Measurements from ENCODE around the gene PCP2.

Gene PCP2

GRCh38 chr19:7663706-7664105 is 30.2 kb upstream of the PCP2 start:
- TF ChIP-seq ZFP3 (CRISPR knock-in tag; IDR thresholded peaks at IDR 0.05) (no peak), ZC3H10 (CRISPR knock-in tag; IDR thresholded peaks at IDR 0.05) (no peak), ESRRG (CRISPR knock-in tag; IDR thresholded peaks at IDR 0.05) (no peak), ARNTL (CRISPR knock-in tag; IDR thresholded peaks at IDR 0.05; ENCODE audit: borderline replicate concordance, low read depth) (no peak)
- ATAC-seq: no peak

GRCh38 chr19:7662657-7663056 is 29.1 kb upstream of the PCP2 start:
- ATAC-seq: no peak
- TF ChIP-seq ZC3H10 (CRISPR knock-in tag; IDR thresholded peaks at IDR 0.05) (no peak), OSR1 (CRISPR knock-in tag; IDR thresholded peaks at IDR 0.05) (no peak), TCF4 (CRISPR knock-in tag; IDR thresholded peaks at IDR 0.05; ENCODE audit: borderline replicate concordance) (no peak), SNAI2 (CRISPR knock-in tag; IDR thresholded peaks at IDR 0.05) (no peak), CREB5 (CRISPR knock-in tag; IDR thresholded peaks at IDR 0.05; ENCODE audit: low read depth) (no peak), CSDC2 (CRISPR knock-in tag; IDR thresholded peaks at IDR 0.05) (no peak), CSRNP3 (CRISPR knock-in tag; IDR thresholded peaks at IDR 0.05) (no peak), PATZ1 (CRISPR knock-in tag; IDR thresholded peaks at IDR 0.05; ENCODE audit: borderline replicate concordance) (no peak), PPARA (CRISPR knock-in tag; IDR thresholded peaks at IDR 0.05; ENCODE audit: borderline replicate concordance) (no peak), ZNF8 (CRISPR knock-in tag; IDR thresholded peaks at IDR 0.05) (no peak), BACH2 (CRISPR knock-in tag; IDR thresholded peaks at IDR 0.05; ENCODE audit: borderline replicate concordance) (no peak), ZFP30 (CRISPR knock-in tag; IDR thresholded peaks at IDR 0.05) (no peak), GLIS3 (CRISPR knock-in tag; IDR thresholded peaks at IDR 0.05) (no peak), ARNTL (CRISPR knock-in tag; IDR thresholded peaks at IDR 0.05; ENCODE audit: borderline replicate concordance, low read depth) (no peak), TSHZ2 (CRISPR knock-in tag; IDR thresholded peaks at IDR 0.05) (no peak), ESRRG (CRISPR knock-in tag; IDR thresholded peaks at IDR 0.05) (no peak), RARB (CRISPR knock-in tag; IDR thresholded peaks at IDR 0.05) (no peak), TOX (CRISPR knock-in tag; IDR thresholded peaks at IDR 0.05; ENCODE audit: borderline replicate concordance) (no peak), ZNF565 (CRISPR knock-in tag; conservative IDR thresholded peaks at IDR 0.05; ENCODE audit: low read depth) (no peak), ZFP3 (CRISPR knock-in tag; IDR thresholded peaks at IDR 0.05) (no peak)

- ATAC-seq: no peak
- TF ChIP-seq CREB5 (CRISPR knock-in tag; IDR thresholded peaks at IDR 0.05; ENCODE audit: low read depth): no peak
- TF ChIP-seq RARB (CRISPR knock-in tag; IDR thresholded peaks at IDR 0.05): no peak
- TF ChIP-seq OSR1 (CRISPR knock-in tag; IDR thresholded peaks at IDR 0.05): no peak
- TF ChIP-seq ISL1 (CRISPR knock-in tag; IDR thresholded peaks at IDR 0.05): no peak
- no peak for TF ChIP-seq SNAI2 (CRISPR knock-in tag; IDR thresholded peaks at IDR 0.05)
- no peak for TF ChIP-seq ZC3H10 (CRISPR knock-in tag; IDR thresholded peaks at IDR 0.05)
- TF ChIP-seq ZNF8 (CRISPR knock-in tag; IDR thresholded peaks at IDR 0.05): no peak
- TF ChIP-seq TSHZ2 (CRISPR knock-in tag; IDR thresholded peaks at IDR 0.05): no peak
- no peak for TF ChIP-seq ZFP30 (CRISPR knock-in tag; IDR thresholded peaks at IDR 0.05)
- TF ChIP-seq ESRRG (CRISPR knock-in tag; IDR thresholded peaks at IDR 0.05): no peak
- TF ChIP-seq ZNF70 (CRISPR knock-in tag; IDR thresholded peaks at IDR 0.05): no peak
- TF ChIP-seq TCF4 (CRISPR knock-in tag; IDR thresholded peaks at IDR 0.05; ENCODE audit: borderline replicate concordance): no peak
- TF ChIP-seq ZNF565 (CRISPR knock-in tag; conservative IDR thresholded peaks at IDR 0.05; ENCODE audit: low read depth): no peak
- TF ChIP-seq CSRNP3 (CRISPR knock-in tag; IDR thresholded peaks at IDR 0.05): no peak
- no peak for TF ChIP-seq GLIS3 (CRISPR knock-in tag; IDR thresholded peaks at IDR 0.05)
These were observed 28.4 kb upstream of the PCP2 start for GRCh38 chr19:7661744-7662538.
